Putamen (tissue), 1 donor: ENCODE measurements around the gene SH2D3C.

ENCODE experiments used
- DNase-seq: peaks from one replicate; pipeline ENCODE4 v3.0.0-alpha.2; 2016; ENCODE audit warnings: low spot score

The SH2D3C gene, protein sequence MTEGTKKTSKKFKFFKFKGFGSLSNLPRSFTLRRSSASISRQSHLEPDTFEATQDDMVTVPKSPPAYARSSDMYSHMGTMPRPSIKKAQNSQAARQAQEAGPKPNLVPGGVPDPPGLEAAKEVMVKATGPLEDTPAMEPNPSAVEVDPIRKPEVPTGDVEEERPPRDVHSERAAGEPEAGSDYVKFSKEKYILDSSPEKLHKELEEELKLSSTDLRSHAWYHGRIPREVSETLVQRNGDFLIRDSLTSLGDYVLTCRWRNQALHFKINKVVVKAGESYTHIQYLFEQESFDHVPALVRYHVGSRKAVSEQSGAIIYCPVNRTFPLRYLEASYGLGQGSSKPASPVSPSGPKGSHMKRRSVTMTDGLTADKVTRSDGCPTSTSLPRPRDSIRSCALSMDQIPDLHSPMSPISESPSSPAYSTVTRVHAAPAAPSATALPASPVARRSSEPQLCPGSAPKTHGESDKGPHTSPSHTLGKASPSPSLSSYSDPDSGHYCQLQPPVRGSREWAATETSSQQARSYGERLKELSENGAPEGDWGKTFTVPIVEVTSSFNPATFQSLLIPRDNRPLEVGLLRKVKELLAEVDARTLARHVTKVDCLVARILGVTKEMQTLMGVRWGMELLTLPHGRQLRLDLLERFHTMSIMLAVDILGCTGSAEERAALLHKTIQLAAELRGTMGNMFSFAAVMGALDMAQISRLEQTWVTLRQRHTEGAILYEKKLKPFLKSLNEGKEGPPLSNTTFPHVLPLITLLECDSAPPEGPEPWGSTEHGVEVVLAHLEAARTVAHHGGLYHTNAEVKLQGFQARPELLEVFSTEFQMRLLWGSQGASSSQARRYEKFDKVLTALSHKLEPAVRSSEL

DNA sequence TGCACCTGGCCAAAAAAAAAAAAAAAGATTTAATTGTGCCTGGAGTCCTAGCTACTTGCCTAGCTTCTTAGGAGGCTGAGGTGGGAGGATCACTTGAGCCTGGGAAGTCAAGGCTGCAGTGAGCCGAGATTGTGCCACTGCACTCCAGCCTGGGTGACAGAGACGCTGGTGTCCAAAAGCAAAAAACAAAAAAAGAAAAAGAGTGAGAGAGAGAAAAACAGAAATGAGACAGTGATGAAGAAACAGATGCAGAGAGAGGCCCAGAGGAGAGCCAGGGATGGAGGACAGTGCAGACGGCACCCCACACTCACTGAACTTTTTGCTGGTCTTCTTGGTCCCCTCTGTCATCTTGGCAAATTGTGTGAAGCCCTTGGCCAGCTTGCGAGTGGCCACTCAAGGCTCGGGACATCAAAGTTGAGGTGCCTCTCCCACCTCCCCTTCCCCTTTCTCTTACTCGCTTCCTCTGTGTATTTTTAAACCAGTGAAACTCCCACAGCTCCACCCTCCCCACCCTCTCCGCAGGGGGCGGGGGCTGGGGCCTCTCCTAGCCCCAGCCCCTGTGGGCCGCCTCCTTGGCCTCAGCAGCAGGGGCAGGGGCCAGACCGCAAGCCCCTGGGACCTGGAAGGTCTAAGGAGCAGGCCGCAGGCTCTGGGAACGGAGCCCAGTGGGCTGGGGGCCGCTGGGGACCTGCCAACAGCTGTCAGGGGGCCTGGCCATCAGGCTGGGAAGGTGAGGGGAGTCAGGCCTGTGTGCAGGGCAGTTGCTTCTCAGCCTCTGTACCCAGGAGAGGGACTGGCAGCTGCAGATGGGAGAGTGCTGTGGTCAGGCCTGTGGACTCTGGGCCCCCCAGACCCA, at the start of gene SH2D3C:
Gene SH2D3C, minus strand, starts transcription at position 387 of the 856 bp plus-strand sequence. Its CDS starts 39 bp downstream, at position 348.
- DNase-seq: no peak

DNA sequence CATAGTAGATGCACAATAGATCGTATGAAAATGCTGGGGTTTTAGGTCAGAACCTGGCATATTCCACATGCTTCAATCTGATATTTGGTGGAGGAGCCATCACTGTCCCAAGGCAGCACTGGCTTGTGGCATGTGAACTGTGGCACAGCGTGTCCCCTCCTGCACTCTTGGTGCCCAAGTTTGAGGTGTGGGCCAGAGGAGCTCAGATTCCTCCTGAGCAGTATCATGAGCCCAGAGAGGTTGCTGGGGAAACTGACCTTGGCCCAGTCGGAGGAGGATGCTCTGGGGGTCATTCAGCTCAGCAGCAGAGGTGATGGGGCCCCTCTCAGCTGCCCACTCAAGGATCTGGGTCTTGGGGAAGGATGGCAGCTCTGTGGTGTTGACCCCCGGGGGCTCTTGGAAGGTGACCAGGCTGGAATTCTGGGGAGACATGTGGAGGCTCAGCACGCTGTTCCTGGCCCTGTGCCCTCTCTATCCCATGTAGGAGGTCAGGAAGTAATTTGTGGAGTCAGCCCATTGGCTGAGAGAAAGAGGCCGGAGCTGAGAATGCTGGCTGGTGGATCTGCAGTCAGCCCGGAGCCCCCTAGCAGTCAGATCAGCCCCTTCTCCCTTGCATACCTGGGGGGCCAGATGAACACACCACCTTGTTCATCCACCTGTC, 47.9 kb upstream of the SH2D3C start:
- no peak for DNase-seq

DNA sequence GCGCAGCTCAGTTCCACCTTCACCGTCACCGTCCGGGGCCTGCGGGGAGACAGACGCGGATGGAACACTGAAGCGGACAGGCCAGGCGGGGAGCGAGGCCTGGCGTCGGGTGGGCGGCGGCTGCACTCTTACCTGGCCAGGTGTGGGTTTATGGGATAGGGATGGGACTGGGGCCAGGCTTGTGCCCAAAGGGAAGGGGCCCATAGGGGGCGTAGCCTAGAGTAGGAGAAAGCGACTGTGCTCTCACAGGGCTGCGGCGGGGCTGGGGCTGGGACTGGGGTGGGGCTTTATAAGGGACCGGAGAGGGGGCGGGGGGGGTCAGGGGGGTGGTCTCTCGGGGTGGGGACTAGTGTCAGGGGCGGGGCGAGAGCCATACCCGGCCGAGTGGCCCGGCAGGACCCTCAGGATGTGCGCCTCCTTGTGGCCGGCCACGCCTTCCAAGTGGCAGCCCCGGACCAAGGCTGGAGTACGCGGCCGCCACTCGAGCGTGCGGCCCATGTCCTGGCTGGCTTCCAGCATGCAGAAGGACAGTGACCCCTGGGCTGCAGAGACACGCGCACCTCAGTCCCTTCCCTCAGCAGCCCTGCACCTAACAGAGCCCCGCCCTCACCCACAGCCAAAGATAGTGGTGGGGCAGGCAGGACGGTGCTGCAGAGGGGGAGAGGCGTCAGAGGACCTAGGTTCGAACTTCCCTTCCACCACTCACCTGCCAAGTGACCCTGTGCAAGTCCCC, 47.0 kb upstream of the SH2D3C start:
- DNase-seq: no peak

- peak; percentile 53 for DNase-seq
Measured at GRCh38 chr9:127822108-127822507, 43.6 kb upstream of the SH2D3C start.

DNA sequence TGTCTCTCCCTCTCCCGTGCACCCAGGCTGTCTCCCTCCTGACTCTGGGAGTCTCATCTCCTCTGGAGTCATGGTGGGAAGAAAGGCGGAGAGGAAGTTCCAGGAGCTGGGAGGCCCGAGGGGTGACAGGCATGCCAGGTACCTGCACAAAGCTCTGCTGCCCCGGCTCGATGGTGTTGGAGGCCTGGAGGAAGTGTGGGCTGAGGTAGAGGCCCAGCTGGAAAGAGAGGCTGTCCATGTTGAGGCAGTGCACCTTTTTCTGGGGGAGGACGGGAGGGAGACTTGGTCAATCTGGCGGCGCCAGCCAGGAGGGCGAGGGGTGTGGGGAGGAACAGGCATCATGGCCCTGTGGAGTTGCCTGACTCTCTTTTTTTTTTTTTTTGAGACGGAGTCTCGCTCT, 40.1 kb upstream of the SH2D3C start:
- no peak for DNase-seq

- no peak for DNase-seq
Measured at GRCh38 chr9:127817881-127818434, 39.5 kb upstream of the SH2D3C start.

DNA sequence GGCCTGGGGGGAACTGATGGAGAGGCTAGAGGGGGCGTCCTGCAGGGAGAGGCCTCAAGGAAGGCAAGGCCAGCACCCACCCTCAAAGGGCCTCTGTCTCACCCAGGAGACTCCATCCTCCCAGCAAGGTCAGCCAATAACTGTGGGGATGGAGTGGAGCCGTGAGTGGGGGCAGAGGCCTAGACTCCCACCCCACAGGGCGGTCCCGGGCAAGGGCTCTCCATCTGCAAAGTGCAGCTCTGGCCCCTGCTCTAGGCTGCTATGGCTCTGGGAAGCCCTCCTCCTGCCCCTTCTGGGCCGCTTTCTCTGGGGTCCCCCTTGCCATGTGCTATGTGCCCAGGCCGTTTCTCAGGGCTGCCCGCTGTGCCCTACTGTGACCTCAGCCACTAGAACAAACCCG, 38.3 kb upstream of the SH2D3C start:
- no peak for DNase-seq

- no peak for DNase-seq
Measured at GRCh38 chr9:127816362-127816725, 37.9 kb upstream of the SH2D3C start.

GRCh38 chr9:127815512-127816361, 37.3 kb upstream of the SH2D3C start:
- DNase-seq: no peak

DNA sequence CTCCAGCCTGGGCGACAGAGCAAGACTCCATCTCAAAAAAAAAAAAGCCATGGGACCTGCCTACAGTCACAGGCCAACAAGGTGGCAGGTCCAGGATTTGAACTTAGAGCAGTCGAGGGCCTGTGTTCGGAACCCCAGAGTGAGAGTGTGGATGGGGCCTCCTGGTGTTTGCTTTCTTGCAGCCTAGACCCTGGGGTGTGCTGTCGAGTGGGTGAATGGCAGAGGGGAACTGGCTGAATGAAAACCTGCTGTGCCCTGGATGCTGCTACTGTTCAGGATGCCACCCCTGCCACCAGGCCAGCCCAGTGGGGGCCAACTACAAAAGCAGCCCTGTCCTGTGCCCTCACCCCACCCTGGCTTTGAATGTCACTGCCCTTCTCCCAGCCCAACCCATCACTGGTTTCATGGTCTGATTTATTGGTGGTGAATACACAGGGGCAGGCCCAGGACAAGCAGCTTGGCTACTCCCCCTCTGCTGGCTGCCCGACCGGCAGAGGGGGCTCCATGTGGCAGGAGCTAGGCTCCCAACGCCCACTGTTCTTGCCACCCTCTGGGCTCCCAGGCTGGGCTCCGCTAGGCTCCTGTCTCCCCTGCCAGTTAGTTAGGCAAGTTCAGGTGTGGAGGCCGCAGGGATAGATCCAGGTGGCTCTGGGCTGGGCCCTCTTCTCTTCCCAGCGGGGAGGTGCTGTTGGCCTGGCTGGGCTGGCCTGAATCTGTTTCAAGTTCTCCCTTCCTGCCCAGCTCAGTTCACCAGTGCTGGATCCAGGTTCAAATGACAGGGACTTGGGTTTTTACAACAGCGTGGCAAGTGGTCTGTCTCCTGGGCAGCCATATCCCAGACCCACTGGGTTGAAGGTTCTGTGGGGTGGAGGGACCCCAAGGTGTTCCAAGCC, 36.4 kb upstream of the SH2D3C start:
- no peak for DNase-seq

- DNase-seq: no peak
Measured at GRCh38 chr9:127813686-127814226, 35.3 kb upstream of the SH2D3C start.

DNA sequence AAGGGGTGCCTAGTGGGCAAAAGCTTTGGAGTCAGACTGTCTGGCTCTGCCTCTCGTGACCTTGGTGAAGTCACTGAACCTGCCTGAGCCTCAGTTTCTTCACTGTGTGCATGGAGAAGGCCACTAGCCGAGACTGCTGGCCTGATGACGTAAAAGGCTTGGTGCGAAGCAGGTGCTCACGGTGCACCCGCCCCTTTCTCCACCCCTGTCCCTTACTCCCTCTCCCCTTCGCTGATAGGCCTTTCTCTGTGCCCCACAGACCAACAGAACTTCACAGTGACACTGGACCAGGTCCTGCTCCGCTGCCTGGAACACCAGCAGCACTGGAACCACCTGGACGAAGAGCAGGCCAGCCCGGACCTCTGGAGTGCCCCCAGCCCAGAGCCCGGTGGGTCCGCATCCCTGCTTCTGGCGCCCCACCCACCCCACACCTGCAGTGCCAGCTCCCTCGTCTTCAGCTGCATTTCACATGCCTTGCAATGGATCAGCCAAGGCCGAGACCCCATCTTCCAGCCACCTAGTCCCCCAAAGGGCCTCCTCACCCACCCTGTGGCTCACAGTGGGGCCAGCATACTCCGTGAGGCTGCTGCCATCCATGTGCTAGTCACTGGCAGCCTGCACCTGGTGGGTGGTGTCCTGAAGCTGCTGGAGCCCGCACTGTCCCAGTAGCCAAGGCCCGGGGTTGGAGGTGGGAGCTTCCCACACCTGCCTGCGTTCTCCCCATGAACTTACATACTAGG, 34.6 kb upstream of the SH2D3C start:
- DNase-seq: no peak

- no peak for DNase-seq
Measured at GRCh38 chr9:127812011-127812410, 33.5 kb upstream of the SH2D3C start.

DNA sequence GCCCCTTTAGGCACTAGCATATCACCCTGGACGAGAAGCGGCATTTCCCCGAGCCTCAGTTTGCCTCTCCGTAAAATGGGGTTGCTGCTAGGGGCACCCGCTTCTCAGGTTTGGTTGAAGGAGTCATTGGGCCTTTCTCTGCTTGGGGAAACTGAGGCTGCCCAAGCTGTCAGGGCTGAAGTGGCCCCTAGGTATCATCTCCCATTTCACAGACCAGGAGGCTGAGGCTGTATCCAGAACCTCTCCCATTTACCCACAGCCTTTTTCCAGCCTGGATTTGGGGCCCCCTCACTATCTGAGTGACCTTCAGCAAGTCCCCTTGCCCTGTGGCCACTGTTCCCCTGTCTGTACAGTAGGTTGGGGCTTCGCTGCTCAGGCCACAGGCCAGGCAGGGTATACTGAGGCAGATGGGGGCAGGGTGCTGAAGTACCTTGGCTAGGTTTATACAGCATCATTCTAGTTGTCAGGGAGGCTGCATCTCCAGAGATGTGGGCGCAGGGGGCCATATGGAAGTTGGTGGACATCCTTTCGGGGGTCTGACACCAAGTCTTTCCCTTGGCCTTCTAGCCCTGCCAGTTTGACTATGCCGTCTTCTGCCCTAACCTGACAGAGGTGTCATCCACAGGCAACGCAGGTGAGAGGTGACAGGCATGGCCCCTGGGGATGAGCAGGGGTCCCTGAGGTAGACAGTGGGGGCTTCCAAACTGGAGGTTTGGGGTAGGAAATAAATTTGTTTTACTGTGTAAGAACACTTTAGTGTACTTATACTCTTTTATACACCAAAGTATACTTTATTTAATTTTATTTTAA, 32.1 kb upstream of the SH2D3C start:
- no peak for DNase-seq

DNA sequence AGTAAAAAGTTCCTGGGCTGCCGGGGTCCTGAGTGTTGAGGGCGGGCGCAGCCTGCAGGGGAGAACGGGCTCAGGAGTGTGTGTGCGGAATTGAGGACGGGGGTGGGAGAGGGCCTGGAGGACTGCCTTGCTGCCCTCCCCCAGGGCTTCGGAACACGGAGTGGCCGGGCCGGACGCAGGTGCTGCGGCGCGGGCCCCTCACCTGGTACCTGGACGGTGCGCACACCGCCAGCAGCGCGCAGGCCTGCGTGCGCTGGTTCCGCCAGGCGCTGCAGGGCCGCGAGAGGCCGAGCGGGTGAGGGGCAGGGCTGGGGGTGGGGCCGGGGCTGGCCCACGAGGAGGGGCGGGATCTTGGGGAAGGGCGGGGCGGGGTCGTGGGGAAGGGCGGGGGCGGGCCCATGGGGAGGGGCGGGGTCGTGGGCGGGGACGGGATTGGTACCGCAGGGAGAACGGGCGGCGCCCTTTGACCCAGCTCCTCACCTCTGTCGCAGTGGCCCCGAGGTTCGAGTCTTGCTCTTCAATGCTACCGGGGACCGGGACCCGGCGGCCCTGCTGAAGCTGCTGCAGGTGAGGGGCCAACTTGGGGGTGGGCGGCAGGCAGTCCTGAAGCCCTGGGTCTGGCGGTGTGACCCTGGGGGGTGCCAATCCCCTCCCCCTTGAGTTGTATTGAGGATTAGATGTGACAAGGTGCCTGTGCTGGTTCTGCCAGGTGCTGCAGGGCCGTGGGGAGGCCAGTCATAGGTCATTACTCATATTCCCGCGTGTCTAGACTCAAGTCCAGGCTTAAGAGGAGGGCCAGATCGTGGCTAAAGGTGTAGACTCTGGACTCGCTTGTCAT, 31.3 kb upstream of the SH2D3C start:
- DNase-seq: no peak

DNA sequence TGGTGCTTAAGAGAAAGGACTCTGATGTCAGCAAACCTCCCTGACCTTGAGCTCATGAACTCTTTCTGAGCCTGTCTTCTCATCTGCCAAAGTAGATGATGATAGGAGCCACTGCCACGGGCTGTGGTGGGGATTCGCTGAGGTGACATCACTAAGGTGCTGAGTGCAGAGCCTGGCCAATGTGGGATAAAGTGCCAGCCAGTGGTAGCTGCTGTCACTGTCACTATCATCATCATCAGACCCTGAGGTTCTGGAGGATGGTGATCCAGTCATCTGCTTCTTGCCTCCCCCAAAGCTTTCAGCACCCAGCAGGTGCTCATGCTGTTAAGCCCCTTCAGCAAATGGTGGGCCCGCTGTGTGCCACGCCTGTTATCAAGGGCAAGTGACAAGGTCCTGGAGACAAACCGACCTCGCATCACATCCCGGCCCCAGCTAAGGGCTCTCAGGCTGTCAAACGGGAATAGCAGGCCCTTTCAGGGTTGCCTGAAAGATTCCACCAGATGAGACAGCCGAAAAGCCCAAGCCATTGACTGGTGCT, 30.6 kb upstream of the SH2D3C start:
- no peak for DNase-seq
